IPS DF 4.7 (cell line): Measurements from ENCODE around the gene MIA.
"Not testable (repeated sequence)": the region's sequence is repeated elsewhere in the genome, so short reads cannot be mapped to it uniquely, and the experiment has no call there.

Source experiments
- DNase-seq: peaks from one replicate; pipeline ENCODE4 v3.0.0-alpha.2; 2013; ENCODE audit warnings: low spot score; ENCODE audit errors: extremely low read depth

Gene MIA

GRCh38 chr19:40802300-40803169, 27.2 kb downstream of the MIA start:
- no peak for DNase-seq

GRCh38 chr19:40803170-40803856, 28.0 kb downstream of the MIA start:
- DNase-seq, result no peak

GRCh38 chr19:40803857-40804782, 28.8 kb downstream of the MIA start:
- DNase-seq, result no peak

- DNase-seq, result no peak
Measured at GRCh38 chr19:40804783-40805242, 29.5 kb downstream of the MIA start.

GRCh38 chr19:40805258-40805868, 30.0 kb downstream of the MIA start:
- no peak for DNase-seq

DNA sequence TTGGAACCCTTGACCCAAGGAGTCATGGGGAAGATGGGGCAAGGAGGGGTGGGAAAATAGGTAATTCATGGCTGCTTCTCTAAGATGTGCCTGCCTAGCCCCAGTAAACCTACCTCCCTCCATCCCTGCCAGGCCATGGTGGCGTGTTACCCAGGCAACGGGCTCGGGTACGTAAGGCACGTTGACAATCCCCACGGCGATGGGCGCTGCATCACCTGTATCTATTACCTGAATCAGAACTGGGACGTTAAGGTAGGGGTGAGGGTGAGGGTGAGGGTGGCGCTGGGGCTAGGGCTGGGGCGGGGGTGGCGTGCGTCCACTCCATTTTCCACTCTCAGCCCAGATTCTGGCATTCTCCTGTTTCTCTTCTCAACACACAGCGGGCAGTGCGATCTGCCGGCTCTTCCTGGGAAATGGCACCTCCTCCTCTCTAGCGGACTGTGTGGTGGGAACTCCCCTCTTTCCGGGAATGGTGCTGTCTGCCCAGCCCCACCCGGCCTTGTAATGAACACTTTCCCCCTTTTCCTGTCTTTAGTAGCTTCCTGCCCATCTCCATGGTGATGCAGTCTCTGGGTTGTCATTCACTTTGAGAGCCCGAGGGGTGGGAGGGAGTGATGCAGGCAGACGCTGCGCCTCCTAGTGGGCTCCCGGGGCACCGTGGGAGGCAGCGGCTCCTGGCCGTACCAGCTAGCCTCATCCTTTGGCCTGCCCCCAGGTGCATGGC, 31.3 kb downstream of the MIA start:
- DNase-seq, result peak; percentile 99

- DNase-seq, result no peak
Measured at GRCh38 chr19:40807147-40808020, 32.1 kb downstream of the MIA start.

GRCh38 chr19:40808021-40808325, 32.7 kb downstream of the MIA start:
- no peak for DNase-seq

- no peak for DNase-seq
Measured at GRCh38 chr19:40808497-40808896, 33.2 kb downstream of the MIA start.

DNA sequence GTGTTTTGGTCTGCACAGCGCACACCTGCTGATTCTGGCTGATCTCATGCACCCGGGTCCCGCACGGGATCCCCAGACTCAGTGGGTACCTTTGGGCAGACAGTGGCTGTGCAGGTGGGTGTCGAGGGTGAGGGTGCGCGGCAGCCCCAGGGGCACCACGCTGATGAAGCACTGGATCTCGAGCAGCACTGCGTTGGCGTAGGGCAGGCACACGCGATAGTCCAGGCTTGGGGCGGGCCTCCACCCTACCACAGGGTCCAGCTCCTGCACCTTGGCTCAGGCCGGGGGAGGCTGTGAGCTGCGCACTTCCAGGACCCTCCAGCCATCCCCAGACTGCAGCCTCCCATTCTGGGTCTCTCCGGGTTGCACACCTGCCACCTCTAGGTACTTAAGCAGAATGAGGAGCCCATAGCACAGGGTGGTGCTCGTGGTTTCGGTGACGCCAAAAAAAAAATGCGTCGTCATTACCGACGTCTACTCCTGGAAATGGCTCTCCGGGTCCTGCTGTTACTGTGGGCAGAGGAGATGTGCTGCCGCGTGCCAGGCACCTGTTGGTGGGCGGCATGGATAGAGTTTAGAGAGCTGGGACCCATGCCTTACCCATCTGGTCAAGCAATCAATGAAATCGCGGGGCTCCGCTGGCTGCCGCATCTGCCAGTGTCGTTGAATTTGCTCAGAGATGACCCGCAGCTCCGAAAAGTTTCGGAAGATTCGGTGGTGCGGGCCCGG, 34.2 kb downstream of the MIA start:
- no peak for DNase-seq

GRCh38 chr19:40810160-40810559, 34.8 kb downstream of the MIA start:
- no peak for DNase-seq

DNA sequence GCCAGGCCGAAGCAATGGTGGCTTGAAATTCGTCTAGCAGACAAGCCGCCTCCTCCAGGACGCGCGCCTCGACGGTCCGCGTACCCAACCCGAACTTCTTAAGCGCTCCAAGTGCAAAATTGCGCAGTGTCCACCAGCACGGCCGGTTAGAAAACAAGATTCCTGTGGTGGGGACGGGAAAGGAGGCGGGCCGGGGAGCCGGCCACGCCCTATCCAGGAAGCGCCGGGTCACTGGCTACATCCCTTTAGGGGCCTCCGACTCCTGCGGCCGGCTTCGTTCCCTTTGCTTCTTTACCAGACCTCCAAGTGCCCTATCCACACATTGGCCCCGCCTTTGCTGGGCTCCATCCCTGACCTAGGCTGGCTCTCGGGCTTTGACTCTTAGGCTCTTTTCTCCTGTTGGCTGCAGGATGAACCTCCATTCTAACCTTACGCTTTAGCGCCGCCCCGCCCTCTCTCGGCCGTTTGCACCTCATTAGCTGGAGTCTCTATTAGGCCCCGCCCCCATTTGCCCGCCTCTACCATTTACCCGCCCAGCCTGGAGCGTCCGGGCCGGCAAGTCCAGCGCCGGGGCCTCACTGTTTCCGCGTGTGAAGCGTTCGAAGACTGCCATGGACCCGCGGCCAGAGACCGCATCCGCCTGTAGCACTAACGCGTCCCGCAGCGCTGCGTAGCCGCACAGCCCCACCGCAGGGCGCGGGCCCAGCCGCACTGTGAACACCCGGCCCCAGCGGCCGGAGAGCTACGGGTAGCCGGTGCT, 35.5 kb downstream of the MIA start:
- not testable (repeated sequence) for DNase-seq

DNA sequence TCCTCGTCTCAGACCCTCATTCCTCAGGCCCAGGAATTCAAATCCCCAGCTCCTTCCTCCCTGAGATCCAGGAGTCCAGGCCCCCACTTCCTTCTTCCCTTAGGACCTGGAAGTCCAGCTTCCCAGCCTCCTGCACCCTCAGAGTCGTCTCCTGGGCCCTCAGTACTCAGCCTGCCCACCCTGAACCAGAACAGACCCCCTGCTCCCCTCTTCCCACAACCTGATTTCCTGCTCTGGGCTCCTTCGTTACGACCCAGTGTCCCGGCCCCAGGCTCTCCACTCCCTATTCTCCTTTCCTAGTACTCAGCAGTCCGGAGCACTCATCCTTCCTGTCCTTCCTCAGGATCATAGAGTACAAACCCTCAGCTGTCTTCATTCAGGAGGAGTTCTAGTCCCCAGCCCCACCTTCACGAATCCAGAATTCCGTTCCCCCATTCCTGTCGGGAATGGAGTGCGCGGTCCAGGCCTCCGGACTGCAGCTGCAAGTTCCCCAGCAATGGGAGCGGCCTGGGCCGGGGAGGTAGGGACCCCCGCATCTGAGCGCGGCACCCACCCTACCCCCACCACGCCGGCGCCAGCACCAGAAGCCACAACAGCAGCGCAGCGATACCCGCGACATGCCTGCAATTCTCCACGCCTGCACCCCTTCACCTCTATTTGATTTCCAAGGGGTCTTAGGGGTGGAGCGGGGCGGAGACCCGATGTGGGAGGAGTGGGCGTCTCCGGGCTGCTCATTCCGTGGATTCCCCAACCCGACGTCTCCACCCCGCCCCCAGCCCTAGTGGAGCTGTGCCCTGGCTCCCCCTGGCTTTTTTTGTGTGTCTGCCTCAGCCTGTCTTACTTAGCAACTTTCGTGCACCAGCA, 36.4 kb downstream of the MIA start:
- DNase-seq, result no peak

- DNase-seq, result not testable (repeated sequence)
Measured at GRCh38 chr19:40812571-40812970, 37.2 kb downstream of the MIA start.

DNA sequence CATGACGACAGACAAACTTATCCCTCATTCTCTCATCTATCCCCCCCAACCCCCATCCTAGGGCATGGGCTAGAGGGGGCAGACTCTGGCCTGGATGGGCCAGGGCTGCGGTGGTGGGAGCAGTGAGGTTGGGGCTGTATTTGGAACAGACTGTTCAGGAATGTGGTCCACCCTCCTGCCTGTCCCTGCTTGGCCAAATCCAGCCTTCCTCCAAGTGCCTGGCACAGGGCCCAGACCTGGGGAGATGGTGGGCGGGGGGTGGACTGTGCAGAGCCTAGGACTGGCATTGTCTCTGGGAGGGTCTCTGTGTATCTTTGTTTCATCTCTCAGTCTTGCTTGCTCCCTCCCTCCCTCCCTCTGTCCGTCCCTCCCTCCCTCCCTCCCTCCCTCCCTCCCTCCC, 37.9 kb downstream of the MIA start:
- DNase-seq, result no peak

DNA sequence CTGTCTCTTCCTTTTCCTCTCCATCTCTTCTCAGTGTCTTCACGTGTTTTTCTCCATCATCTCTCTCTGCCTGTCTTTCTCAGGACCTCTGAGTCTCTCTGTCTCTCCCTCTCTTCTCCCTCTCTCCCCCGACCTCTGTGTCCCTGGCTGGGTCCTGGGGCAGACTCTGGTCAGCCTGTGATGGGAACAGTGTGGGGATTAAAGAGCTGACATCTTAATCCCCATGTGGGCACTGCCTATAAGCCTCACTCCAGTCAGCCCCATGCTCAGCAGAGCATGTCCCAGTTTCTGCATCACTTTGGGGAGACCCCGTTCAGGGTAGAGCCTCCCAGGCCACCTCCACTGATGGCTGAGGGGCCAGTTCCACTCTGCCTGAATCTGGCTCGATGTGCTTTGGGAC, 39.9 kb downstream of the MIA start:
- no peak for DNase-seq
